Dermis microvascular lymphatic vessel endothelial cell (primary cell): ENCODE measurements around the gene LINC01488. TPM values are rescaled to one million over a fixed set of nuclear protein-coding genes. Genes with fewer than 3 reads are reported as not detected.

Experiments
- DNase-seq, 2 donors: peaks; one replicate each; pipeline versions ENCODE4 v3.0.0 to v3.0.0-alpha.2; 2010; ENCODE audit warnings: low read depth in 2 of 2
- total RNA-seq: library from RNA; depleted of rRNA; stranded (reverse); fragments of >200 nt; gene quantifications from 2 replicates; pipeline ENCODE4 v1.2.1, GENCODE V29; 2014

The LINC01488 gene
- total RNA-seq, 1 donor from 2014 or later: under 0.01 TPM

GRCh38 chr11:69445131-69445470 lies 36.4 kb upstream of the LINC01488 start:
- no peak for DNase-seq

DNA sequence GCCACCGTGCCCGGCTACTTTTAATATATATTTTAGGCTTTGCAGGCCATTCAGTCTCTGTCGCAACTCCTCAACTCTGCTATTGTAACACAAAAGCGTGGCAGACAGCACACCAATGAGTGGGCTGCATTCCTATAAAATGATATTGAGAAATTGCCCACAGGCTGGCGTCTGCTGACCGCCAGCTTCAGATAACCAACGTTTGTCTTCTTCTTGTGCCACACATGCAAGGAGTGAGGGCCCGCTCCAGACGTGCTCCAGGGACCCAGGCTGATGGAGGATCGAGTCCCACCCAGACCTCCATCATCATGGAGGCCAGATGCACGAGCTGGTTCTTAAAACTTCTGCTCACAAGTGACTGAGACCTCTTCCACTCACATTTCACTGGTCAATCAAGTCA lies 35.4 kb upstream of the LINC01488 start:
- no peak for DNase-seq

DNA sequence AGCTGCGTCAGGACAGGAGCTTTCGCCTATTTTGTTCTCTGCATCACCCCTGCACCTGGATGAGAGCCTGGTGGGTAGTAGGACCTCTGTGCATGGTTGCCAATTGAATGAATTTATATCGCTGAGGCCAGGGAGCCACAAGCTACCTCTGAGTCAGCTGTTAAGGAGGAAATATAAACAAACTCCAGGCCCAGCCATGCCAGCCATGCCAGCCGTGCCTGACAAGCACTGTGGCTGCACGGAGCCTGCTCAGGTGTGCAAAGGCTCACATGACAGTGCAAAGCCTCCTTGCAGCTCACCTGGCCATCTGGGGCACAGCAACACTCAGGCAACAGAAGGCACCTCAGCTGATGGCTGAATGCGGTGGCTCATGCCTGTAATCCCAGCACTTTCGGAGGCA lies 33.7 kb upstream of the LINC01488 start:
- peak in 1 of 2 donors; percentile 28 for DNase-seq

- peak; percentile 34 to 36 for DNase-seq
Observed at GRCh38 chr11:69448471-69449284, 32.8 kb upstream of the LINC01488 start.

- DNase-seq: peak; percentile 94
Observed at GRCh38 chr11:69449320-69450063, 32.0 kb upstream of the LINC01488 start.

DNA sequence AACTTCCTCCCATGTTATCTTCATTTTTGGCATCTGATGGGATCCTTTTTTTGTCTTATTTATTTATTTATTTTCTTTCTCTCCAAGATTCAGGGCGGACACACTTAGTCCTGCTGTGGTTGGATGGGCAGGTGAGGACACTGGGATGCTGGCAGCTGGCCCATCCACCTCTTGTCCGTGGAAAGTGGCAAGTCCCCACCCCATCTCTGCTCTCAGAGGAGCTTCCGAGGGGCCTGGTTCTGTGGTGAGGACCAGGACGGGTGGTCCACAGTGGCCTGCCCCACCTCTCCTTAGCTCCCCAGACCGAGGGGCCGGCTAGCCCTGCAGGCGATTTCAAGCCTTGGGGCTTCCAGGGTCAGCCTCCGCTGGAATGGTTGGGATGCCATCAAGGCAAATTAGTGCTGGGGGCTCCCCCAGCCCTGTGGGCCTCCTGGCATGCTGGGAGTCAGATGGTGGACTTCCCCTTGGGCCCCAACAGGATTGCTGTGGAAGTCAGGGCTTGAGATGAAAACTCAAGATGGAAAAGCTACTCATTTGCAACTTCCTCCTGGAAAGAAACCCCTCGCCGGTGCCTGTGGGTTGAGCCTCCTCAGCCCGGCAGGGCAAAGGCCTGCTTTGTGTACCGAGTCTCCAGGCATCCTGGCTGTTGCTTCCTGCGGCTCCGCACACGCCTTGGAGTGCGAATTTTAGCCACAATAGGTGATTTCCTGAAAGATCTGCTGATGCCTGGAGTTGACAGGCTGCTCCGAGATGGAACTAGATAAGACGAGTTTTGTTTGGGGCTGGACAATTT lies 31.2 kb upstream of the LINC01488 start:
- peak; percentile 72 to 82 for DNase-seq

GRCh38 chr11:69450857-69451220 lies 30.6 kb upstream of the LINC01488 start:
- no peak for DNase-seq

GRCh38 chr11:69451289-69451688 lies 30.2 kb upstream of the LINC01488 start:
- no peak for DNase-seq

- DNase-seq: no peak
Observed at GRCh38 chr11:69452206-69452987, 29.1 kb upstream of the LINC01488 start.

GRCh38 chr11:69453151-69453550 lies 28.3 kb upstream of the LINC01488 start:
- no peak for DNase-seq

DNA sequence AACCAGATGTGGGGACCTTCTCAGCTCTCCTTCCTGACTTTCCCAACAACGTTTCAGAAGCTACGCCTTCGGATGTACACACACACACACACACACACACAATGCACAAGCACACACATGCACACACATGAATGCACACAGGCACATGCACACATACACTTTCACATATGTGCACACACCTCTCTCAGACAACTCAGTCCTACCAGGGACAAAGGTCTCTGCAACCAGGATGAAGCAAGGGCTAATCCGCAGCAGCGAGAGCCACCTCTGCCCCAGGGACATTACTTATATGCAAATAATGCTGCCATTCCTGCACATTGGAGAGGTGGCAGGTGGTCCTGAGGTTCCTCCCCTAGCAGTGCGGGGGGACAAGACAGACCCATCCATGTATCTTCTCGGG lies 27.4 kb upstream of the LINC01488 start:
- DNase-seq: no peak

GRCh38 chr11:69455969-69456368 lies 25.5 kb upstream of the LINC01488 start:
- no peak for DNase-seq

DNA sequence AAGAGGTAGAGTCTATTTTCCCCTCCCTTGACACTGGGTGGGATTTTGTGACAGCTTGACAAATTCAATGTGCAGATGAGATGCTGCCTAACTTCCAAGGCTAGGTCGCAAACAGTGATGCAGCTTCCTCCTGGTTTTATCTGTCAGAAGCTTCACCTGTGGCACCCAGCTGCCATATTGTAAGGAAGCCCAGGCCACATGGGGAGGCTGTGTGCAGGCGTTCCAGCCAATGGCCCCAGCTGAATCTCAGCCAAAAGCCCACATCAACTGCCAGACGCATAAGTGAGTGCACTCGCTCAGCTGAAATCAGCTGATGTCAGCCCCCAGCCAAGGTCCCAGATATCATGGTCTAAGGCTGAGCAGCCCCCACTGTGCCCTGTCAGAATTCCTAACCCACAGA lies 24.8 kb upstream of the LINC01488 start:
- no peak for DNase-seq

- DNase-seq: no peak
Observed at GRCh38 chr11:69459848-69460539, 21.5 kb upstream of the LINC01488 start.

DNA sequence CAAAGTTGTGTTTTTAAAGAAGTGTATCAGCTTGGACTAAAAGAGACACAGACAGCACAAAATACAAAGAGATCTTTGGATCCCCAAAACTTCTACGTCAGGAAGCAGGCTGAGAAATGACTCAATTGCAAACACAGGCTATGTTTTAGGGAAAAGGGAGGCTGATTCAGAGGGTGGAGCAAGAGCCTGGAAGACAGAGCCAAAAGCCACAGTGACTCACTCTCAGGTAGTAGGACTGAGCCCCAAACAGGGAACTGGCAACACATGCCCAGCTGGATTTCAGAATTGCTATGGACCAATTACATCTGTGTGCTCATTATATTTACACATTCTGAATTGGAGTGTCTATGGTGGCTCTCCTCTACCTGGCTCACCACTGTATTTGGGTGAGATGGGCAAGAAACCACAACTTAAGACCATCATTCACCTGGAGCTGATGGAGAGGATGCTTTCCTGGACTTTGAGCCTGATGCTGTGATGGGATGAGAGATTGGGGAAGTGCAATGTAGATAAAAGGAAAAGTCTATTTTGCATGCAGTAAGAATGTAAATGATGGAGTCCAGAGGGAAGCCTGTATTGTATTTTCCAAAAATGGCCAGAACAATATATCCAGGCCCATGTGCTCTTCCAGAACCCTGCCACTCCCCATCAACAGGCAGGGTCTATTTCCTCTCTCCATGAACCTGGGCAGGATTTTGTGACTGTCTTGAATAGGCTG lies 20.8 kb upstream of the LINC01488 start:
- peak in 1 of 2 donors; percentile 30 for DNase-seq

- no peak for DNase-seq
Observed at GRCh38 chr11:69461272-69461962, 20.0 kb upstream of the LINC01488 start.

DNA sequence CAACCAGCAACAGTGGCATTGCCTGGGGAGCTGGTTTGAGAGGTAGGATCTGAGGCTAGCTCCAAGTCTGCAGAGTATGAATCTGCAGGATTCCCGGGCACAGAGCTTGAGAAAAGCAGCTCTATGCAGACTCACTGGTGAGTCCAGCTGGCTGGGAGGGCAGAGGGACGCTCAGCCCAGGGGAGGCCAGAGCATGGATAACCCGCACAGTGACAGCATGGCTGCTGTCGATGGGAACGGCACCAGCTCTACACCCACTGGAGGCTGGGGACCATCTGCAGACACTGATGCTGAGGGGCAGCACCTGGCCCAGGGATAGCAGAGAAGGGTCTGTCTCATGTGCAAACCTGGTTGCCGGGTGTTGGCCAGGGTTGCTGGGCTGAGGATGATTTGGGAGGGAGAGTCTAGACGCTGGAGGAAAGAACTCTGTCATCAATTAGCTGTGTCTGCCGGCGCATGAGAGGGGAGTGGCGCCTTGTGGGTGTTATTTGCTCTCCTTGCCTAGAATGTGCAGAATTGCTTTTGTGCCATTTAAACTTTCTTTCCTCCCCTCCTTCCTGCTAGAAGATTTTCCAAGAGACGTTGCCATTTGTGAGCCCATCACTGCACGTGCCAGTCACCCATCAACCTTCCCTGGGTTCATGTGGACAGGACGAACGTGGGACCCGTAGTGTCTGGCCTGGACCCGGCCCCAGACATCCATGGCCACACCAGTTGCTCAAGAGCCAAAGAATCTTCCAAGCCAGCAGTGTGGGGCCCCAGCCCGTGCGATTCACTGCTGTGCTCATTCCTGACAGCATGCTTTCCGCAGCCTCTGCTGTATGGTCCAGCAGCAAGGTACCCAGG lies 19.1 kb upstream of the LINC01488 start:
- no peak for DNase-seq

GRCh38 chr11:69463181-69463994 lies 18.1 kb upstream of the LINC01488 start:
- no peak for DNase-seq
